ENCODE measurements around the gene SMG9.

- TF ChIP-seq POLR2A (IDR thresholded peaks at IDR 0.05), result no peak
- TF ChIP-seq, protein P1, sequence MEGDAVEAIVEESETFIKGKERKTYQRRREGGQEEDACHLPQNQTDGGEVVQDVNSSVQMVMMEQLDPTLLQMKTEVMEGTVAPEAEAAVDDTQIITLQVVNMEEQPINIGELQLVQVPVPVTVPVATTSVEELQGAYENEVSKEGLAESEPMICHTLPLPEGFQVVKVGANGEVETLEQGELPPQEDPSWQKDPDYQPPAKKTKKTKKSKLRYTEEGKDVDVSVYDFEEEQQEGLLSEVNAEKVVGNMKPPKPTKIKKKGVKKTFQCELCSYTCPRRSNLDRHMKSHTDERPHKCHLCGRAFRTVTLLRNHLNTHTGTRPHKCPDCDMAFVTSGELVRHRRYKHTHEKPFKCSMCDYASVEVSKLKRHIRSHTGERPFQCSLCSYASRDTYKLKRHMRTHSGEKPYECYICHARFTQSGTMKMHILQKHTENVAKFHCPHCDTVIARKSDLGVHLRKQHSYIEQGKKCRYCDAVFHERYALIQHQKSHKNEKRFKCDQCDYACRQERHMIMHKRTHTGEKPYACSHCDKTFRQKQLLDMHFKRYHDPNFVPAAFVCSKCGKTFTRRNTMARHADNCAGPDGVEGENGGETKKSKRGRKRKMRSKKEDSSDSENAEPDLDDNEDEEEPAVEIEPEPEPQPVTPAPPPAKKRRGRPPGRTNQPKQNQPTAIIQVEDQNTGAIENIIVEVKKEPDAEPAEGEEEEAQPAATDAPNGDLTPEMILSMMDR (IDR thresholded peaks at IDR 0.05), result no peak
Measured at GRCh38 chr19:43692877-43693276, 61.9 kb downstream of the SMG9 start.

All from right lobe of liver (tissue), 4 donors.